Stimulated activated naive CD8-positive, alpha-beta T cell treated with anti-CD3 and anti-CD28 coated beads, Interleukin-15, Interleukin-2, amounts not matched to agents 100 U/mL and 50 U/mL, for 24 hours (primary cell): ENCODE data around the gene RAPGEF3.

Experiments
- ATAC-seq: fragments of 150-1000 bp; cut with Tn5 transposase; one replicate; pipeline ENCODE4 v1.10.0; 2021
- DNase-seq: peaks from one replicate; pipeline ENCODE4 v3.0.0; 2021

Gene RAPGEF3

DNA sequence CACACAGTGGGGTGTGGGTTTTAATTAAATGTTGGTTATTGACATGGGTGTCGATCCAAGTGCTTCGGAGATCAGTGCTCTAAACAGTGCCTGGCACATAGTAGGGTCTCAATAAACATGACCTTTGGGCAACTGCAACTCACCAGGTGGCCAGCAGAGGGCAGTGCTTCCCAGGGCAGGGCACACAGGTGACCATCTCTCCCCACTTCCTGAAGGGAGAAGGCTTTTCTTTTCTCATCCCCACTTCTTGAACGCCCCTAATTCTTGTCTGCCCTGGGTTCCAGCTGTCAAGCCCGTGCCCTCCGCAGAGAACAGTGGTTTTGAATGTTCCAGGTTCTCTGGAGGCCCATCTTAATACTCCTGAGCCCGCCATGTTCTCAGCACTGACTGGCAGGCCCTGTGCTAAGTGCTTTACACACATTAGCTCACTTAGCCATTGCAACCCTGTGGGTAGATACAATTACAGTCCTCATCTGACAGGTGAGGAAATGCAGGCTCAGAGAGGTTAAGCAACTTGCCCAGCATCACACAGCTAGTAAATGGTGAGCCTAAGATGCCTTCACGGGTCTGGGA, 16.3 kb downstream of the RAPGEF3 start:
- ATAC-seq (peak; percentile 24), DNase-seq (peak; percentile 86)

DNA sequence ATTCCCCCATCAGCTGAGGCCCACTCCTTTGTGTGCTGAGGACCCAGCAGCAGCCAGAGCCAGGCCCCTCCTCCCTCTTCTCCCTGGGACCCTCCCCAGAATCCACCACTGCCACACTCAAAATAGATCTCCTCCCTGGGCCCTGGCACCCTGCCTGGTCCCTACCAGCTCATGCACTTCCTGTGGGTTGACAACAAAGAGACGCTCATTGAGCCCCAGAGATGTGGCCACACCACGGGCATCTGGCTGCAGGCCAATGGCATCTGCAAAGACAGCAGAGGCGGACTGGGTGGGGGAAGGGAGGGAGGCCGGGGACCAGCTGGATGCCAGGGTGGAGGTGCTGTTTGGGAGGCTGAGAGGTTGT, 17.4 kb downstream of the RAPGEF3 start:
- DNase-seq (peak; percentile 70), ATAC-seq (peak; percentile 50)

DNA sequence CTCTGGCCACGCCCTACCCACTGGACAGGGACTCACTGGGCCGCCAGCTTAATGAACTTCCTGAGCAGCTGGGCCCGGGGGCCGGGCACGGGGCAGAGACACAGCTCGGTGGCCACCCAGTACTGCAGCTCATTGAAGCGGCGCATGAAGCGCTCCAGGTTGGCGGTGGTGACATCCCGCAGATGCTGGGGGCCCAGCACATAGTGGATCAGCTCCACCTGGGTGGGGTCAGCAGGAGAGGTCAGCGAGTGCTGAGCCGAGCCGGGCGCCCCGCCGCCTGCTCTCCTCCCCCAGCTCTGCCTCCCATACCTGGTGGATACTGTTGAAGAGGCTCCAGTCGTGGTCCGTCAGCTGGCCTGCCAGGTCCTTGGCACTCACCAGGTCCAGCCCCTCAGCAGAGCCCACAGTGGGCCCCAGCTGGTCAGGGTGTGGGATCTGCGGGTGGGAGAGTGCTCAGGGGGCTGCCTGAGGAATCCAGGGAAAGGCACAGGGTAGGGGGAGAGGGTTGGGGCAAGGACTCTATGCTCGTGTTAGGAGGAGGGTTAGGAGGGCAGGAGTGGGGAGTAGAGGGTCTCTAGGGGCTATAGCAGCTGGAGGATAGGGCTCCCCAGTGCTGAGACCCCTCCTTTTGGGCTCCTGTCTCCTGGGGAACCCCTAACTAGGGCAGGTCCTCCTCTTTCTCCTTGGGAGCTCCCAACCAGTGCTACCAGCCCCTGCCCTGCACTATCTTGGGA, 17.9 kb downstream of the RAPGEF3 start:
- DNase-seq (no peak), ATAC-seq (no peak)

DNA sequence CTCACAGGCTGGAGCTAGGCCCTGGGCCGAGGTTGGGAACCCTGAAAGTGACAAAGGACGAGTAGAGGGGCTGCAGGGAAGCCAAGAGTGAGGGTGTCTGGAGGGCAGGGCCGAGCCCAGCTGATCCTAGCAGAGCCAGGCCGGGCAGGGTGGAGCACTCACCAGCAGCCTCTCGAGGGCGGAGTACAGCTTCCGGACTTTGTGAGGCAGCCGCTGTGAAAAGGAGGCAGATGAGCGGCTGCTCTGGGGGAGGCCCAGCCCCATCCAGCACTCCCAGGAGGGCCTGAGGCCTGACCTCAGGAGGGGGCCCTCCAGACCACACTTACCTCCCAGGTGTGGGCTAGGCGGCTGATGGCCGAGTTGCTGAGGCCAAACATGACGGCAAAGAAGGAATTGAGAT, 18.7 kb downstream of the RAPGEF3 start:
- DNase-seq: no peak
- no peak for ATAC-seq

DNA sequence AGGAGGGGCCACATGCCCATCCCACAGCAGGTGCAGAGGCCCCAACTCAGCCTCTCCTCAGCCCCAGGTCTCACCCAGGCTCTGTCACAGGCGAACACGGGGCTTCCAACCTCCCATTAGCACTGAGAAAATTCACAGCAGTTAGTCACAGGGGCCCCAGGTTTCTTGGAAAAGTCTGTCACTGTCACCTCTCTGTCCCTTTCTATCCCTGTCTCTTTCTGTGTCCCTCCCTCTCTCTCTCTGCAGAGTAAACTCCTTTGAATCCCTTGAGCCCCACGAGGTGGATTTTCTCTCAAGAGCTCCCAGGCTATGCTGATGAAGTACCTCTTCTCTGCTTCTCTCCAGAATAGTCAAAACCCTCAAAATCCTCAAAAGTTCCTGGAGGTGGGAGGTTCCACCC, 19.4 kb downstream of the RAPGEF3 start:
- ATAC-seq: no peak

DNA sequence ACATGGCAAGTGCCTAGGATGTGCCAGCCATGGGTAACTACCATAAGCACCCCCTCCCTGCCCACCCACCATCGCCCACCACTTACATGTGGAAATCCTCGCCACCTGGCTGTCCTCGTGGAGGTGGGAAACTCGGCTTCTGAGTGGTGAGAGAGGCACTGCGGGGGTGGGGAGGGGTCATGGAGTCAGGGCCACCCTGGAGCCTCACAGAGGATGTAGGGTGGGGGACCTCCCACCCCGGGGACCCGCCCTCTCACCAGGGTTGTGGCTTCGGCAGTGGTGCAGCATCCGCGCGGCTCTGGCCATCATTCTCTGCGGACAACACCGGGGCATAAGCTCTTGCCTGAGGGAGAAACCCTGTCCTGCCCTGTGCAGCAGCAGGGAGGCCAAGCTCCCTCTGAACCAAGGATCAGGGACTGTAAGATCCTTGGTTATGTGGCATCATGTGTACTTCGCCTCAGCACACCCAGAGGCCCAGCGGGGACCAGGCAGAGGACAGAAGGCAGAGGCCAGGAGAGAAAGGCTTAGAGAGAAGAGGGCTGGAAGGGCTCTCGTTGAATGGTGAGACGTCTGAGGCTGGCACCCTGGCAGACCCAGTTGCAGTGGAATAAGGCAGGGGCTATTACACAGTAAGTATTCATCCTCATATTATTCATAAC, 20.6 kb downstream of the RAPGEF3 start:
- DNase-seq (no peak), ATAC-seq (no peak)

More for the DNA sequence above, 19.4 kb downstream of the RAPGEF3 start:
- no peak for DNase-seq

DNA sequence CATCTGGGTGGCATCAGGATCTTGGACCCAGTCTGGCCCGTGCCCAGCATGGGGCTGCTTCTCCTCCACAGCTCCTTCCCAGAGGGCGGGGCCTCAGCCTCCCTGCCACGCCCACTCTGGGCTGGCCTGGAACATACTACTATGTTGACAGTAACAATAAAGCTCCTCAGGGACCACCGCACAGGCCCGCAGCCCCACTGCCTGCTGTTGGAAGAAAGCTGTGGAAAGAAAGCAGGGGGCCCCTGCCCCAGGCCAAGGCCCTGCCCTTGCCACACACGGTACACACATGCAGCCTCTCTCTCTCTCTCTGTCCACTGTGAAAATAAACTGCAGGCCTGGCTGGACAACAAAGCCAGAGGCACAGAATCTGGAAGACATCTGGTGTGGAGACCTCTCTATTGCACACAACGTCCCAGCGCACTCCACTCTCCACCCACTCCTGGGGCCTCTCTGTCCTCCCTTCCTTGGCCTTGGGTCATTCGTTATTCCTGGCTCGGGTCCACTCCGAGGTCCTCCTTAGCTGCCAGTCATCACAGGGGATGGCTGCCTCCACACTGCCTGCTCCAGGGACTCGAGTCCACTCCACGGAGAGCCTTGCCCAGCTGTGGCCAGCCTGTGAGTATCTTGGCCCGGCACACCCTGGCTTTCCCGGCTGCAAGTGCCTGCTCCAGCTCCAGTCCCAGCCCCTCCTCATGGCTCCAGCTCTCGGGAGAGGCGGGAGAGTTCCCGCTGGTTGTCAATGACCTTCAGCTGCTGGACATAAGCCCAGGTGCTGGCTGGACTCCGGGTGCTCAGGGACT, 21.6 kb downstream of the RAPGEF3 start:
- no peak for DNase-seq
- ATAC-seq: no peak

DNA sequence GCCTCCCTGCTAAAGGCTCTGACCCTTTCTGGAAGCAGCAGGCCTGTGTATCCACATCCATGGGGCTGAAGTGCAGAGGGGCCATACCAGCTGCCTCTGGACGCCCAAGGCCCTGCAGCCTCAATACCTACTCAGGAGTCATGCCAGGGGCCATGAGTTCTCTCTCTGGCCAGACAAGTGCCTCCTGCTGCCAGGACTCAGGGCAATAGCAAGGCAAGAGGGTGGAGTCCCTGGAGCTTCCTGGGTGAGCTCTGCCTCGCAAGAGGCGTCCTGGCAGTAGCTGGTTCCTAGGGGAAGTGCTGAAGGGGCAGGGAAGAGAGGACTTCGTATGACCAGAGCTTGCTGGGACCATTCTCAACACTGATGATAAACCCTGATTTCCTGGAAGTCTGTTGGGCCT, 22.5 kb downstream of the RAPGEF3 start:
- no peak for ATAC-seq
- DNase-seq: no peak

DNA sequence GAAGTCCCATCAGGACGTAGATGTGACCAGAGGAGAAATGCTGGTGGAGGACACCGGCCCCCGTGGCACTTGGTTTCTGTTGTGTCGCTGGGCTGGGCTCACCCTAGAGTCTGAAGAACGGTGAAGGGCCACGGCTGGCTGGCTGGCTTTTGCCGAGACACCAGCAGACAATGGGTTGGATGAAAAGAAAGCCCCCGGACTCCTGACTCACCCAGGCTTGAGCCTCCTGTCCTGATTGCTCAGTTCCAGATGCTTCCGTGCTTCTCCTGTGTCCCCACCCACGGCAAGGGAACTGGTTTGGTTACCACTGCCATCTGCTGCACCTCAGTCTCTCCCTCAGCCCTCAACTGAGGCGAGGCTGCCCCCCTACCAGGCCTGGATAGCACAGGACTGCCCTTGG, 23.0 kb downstream of the RAPGEF3 start:
- DNase-seq: no peak
- no peak for ATAC-seq

DNA sequence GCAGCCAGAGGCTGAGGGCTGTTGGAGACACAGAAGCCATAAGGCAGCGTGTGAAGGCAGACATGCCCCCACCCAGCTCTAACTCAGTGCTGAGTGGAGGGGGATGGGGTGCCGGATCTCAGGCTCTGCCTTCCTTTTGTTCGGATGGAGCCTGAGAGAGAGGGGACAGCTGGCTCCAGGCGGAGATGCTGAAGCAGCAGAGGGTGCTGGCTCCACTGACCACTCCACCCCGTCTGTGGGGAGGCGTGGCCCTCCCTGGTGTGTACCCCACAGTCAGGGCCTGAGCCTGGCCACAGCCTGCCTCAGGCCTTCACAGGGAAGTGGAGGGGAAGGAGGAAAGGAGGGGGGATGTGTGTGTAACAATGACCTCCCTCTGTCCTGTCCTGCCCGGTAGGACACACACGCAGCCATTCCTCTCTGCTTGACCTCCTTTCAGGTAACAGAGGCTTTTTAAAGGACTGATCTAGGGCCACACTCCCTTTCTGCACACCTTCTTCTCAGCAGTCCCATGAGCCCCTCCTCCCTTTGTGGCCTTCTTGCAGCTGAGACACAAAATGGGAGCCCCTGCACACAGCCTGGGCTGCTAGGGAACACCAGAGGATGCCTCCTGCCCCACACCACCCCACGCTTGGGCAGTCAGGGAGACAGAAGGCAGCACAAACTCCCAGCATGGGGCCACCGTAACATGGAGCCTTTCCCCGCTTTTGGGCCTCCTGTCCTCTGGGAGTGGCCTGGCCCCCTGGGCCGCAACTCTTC, 23.8 kb downstream of the RAPGEF3 start:
- no peak for ATAC-seq

DNA sequence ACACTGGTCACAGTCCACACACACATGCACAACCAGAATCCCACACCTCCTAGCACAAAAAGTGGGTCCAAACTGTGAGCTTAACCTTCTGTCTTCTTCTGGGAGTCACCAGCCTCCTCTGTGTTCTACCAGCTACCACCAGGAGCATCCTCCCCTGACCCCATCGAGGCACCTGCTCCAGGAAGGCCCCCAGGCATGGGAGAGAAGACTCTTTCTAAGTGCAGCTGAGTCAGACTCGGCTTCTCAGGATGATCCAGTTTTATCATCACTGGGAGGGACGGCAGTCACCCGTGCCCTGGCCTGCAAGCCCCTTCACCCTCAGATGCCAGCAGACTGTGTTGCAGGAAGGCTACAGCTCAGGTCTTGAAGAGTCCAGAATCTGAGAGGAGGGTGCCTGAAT, 25.5 kb downstream of the RAPGEF3 start:
- DNase-seq: no peak
- ATAC-seq: no peak

More for the DNA sequence above, 23.8 kb downstream of the RAPGEF3 start:
- DNase-seq: no peak

DNA sequence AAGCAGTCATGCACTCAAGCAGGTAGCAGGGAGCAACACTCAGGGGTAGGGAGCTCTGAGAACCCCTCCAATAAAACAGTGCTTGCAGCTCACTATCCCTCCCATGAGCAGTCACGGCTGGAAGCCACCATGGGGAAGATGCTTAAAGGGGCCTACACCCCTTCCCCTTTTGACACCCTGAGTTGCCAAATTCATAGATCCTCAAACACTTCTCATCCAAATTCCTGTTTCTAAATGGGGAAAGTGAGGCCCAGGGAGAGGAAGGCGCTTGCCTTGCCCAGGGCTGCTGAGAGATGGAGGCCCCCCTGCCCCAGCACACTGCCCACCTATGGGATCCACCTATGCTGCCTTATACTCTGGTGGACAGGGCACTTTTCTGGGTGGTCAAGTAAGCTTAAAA, 26.2 kb downstream of the RAPGEF3 start:
- no peak for DNase-seq
- no peak for ATAC-seq

DNA sequence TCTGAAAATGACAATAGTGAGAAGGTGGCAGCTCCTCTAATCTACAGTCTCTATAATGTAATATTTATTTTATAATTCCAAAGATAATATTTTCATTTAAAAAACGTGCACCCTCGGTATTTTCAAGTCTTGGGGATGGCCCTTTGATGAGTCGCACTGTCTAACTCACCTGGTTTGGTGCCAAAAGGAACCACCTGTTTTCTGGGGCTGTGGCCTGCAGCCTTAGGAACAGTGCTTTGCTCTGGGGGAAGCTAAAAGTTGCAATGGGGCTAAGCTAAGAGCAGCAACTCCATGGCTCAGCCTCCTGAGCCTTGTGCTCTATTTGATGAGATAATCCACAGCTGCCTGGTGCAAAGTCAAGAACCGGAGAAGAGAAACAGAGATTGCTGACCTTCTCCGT, 27.0 kb downstream of the RAPGEF3 start:
- DNase-seq (no peak), ATAC-seq (no peak)

DNA sequence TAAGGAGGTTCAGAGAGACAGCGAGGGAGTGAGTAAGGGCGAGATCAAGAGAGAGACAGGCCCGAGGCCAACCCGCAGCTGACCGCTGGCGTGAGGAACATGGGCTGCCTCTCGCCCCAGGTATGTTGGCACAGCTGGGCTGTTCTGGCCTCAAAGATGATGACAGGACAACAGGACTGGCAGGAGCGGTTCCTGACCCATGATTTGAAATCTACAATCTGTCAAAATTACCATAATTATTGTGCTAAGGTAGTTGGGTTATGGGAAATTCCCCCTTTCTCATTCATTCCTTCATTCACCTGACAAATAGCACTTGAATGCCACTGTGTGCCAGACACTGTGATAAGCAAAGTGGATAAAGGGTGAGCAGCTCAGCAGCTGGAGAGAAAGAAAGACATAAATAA, 28.3 kb downstream of the RAPGEF3 start:
- no peak for ATAC-seq

DNA sequence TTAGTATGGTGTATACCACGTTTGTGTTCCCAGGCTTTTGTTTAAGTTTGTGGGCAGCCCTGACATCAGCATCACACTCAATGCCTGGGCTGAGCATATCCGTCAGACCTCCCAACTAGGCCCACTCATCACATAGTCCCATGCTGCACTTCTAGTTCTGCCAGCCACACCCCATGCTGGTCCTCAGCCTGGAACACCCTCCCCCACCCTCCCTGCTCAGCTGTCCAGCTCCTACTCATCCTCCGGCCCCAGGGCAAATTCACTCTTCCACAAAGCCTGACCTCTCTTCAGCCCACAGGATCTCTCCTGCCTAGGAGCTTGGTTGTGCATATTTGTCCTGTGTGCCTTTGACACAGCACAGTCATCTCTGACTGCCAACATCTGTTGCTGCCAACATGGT, 29.4 kb downstream of the RAPGEF3 start:
- no peak for DNase-seq
- no peak for ATAC-seq

More for the DNA sequence above, 28.3 kb downstream of the RAPGEF3 start:
- DNase-seq: no peak

DNA sequence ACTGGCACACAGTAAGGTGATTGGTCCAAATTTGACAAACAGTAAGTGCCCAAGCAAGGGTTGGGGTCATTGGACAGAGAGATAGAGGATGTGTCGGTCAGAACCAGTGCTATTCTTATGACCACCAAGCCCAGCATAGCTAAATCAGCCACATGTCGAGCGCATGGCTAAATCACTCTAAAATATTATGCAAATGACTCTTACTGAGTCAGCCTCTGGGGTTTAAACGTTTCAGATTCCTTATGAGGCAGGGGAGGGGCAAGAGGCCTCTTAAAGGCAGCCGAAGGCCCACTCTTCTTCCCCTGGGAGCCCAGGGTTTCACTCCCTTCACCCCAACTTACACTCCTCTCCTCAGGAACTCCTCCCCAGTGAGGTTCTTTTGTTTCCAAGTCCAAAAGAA, 32.8 kb downstream of the RAPGEF3 start:
- DNase-seq: peak; percentile 19
- peak; percentile 48 for ATAC-seq

DNA sequence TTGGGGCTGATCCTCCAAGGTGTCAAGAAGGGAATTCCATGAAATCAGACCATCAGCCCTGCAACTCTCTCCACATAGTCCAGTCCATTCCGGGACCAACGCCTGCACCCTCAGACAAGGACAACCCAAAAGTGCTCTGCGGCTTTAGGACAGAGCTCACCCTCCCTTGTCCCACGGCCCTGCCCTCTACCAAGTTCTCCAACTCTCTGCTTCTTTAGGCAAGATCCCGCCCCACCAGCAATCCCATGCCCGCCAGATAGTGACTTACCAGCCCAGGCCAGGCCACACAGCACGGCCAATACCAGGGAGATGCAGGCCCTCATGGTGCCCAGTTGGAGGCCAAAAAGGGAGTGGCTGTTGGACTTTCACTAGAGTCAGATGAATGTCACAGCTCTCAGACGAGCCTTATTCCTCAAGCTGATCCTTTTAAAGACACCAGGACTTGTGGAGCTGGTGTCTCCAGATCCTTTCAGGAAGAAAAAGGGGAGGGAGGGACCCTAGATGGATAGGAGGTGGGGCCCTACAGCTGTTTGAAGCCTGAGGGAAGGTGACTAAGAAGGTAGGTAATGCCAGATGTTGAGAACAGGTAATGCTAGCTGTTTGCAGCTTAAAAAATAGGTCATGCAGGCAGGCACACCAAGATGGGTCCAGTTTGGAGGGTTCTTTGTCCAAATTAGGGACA, 33.4 kb downstream of the RAPGEF3 start, which contains the start of gene ENDOU:
ENDOU (minus strand) TSS at position 400 of the 682 bp plus-strand sequence; CDS start at position 323, 77 bp downstream.
- DNase-seq (no peak), ATAC-seq (no peak)

DNA sequence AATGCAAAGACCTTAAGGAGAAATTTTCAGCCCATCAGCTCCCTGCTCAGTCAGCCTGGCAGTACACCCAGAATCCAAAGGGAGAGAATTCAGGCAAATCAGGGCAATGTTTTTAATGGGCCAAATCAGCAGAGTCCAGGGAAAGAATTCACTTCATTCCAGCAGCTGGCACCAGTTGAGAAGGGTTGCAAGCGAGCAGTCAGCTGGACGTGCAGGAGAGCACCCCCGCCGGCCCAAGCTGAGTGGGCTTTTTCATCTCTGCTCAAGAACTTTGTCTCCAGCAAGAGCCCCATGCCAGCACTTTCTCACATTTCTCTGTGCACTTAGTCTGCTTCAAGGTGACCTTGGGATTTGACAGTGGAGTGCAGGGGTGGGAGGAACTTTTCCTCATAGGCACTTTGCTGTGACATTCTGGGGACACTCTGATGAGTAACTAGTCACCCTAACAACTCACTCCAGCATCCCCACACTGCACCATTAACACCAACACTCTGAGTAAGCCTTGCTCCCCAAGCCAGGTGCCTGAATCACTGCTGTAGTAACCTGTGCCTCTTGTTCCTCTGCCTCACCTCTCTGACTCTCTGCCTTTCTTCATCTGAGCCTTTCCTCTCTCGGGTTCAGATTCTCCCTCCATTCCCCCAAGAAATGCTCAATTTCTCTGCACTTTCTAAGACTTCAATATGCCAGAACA, 35.6 kb downstream of the RAPGEF3 start:
- no peak for DNase-seq

DNA sequence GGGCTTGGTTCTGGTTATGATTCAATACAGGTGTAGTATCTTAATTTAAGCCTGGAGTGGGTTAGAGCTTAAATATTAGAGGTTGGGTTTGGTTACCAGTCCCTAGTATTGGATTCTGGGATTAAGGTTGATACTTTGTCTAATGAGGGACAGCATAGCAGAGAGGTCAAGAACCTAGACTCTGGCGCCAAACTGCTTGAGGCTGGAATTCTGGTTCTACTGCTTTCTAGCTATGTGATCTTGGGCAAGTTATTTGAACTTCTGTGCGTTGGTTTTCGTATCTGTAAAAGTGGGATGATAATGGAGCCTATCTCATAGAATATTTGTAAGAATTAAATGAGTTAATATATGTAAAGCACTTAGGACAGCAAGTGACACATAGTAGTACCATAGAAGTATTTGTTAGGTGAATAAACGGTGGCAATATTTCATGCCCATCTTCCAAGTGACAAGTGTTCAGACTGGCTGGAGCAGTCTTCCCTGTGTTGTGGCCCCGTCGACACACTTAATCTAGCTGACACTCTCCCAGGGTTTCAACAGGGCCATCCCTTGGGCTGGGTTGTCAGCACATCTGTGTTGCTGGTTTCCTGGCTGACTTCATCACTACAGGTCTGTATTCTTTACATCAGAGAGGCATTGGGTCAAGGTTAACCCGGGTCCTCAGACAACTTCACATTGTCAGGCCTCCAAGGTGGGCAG, 36.4 kb downstream of the RAPGEF3 start:
- ATAC-seq: no peak

More for the DNA sequence above, 35.6 kb downstream of the RAPGEF3 start:
- ATAC-seq: peak; percentile 48

DNA sequence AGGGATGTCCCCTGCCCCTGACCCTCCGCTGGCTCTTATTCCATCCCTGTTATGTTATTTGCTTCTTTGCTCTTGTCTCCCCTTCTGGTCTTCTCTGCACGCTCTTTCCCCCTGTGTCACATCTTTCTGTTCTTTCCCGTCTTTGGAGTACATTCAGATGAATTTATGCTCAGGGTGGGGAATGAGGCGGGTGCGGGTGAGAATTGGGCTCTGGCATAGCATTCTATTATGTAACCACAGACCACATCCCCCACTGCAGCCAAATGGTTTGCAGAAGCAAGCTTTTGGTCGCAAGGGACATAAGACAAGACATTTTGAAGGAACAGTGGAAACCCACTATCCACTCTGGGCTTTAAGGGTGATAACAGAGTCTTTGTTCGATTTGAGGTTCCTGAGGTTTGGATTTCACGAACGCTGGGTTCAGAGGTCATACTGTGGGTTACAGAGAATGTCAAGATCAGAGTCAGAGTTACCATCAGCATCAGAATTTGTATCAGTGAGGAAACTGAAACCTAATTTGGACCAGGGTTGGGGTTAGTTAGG, 37.2 kb downstream of the RAPGEF3 start:
- DNase-seq: peak; percentile 32
- ATAC-seq: peak; percentile 66

More for the DNA sequence above, 36.4 kb downstream of the RAPGEF3 start:
- no peak for DNase-seq
